ENCODE data around the gene COL19A1.

GRCh38 chr6:69848552-69848951 is 17.8 kb upstream of the COL19A1 start:
- TF ChIP-seq, protein P1, sequence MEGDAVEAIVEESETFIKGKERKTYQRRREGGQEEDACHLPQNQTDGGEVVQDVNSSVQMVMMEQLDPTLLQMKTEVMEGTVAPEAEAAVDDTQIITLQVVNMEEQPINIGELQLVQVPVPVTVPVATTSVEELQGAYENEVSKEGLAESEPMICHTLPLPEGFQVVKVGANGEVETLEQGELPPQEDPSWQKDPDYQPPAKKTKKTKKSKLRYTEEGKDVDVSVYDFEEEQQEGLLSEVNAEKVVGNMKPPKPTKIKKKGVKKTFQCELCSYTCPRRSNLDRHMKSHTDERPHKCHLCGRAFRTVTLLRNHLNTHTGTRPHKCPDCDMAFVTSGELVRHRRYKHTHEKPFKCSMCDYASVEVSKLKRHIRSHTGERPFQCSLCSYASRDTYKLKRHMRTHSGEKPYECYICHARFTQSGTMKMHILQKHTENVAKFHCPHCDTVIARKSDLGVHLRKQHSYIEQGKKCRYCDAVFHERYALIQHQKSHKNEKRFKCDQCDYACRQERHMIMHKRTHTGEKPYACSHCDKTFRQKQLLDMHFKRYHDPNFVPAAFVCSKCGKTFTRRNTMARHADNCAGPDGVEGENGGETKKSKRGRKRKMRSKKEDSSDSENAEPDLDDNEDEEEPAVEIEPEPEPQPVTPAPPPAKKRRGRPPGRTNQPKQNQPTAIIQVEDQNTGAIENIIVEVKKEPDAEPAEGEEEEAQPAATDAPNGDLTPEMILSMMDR (IDR thresholded peaks at IDR 0.05; ENCODE audit: insufficient read depth, low read length, poor library complexity, severe bottlenecking) = no peak
- TF ChIP-seq EZH2phosphoT487 (conservative IDR thresholded peaks at IDR 0.05; ENCODE audit: low read length) = no peak

All from SU-DHL-6 (cell line).